Esophagus squamous epithelium (tissue), 5 donors: ENCODE results near the gene DENND4C. TPM values are rescaled to one million over a fixed set of nuclear protein-coding genes. Genes with fewer than 3 reads are reported as not detected.

ENCODE experiments used
- DNase-seq: peaks from one replicate; lab custom pipeline; 2025; lab: John Stamatoyannopoulos, UW
- H3K27ac ChIP-seq, 4 donors: fragments of 200-600 bp; sonication (generic); one replicate each; pipeline ENCODE4 v1.5.1; 2016 to 2019; ENCODE audit warnings: mild to moderate bottlenecking in 1 of 4
- H3K27me3 ChIP-seq, 4 donors: fragments of 200-600 bp; sonication (generic); 1 replicate in 3 of 4; 2 replicates in 1 of 4; pipeline versions ENCODE4 v1.5.1 to v1.6.0; 2017 to 2021; ENCODE audit warnings: antibody characterized with exemption in 1 of 4
- H3K36me3 ChIP-seq, 3 donors: fragments of 200-600 bp; sonication (generic); one replicate each; pipeline ENCODE4 v1.5.1; 2016 to 2019
- H3K4me1 ChIP-seq, 3 donors: fragments of 200-600 bp; sonication (generic); one replicate each; pipeline ENCODE4 v1.5.1; 2017 to 2019
- H3K4me3 ChIP-seq, 4 donors: fragments of 200-600 bp; sonication (generic); 1 replicate in 3 of 4; 2 replicates in 1 of 4; pipeline ENCODE4 v1.5.1; 2016 to 2019; ENCODE audit warnings: mild to moderate bottlenecking in 2 of 4, moderate library complexity in 1 of 4
- H3K9me3 ChIP-seq, 3 donors: fragments of 200-600 bp; sonication (generic); one replicate each; pipeline ENCODE4 v1.5.1; 2016 to 2019
- CTCF ChIP-seq, 6 experiments: fragments of 450-650 bp in 4 of 6; fragments of 200-600 bp in 2 of 6; sonication (generic) in 2 of 6; IDR thresholded peaks; one replicate each; pipeline ENCODE4 v1.5.1; 2016 to 2019; ENCODE audit warnings: antibody characterized with exemption in 6 of 6, mild to moderate bottlenecking in 4 of 6, moderate library complexity in 4 of 6
- POLR2A ChIP-seq, 4 donors: fragments of 450-650 bp; IDR thresholded peaks; one replicate each; pipeline ENCODE4 v1.6.1; 2017; ENCODE audit warnings: antibody characterized with exemption in 4 of 4, mild to moderate bottlenecking in 4 of 4, moderate library complexity in 3 of 4
- WGBS, 2 donors: methylation state at CpG; one replicate each; pipeline ENCODE4 v1.1.5; 2018; 5-methylcytosine and 5-hydroxymethylcytosine counted together
- intact Hi-C: fragments of 100-400 bp; cut with DNase I; formaldehyde crosslinking; loops from one replicate; pipeline ENCODE4 v1.15.0; 2022
- total RNA-seq, 4 donors: library from RNA; depleted of rRNA; stranded (reverse); fragments of >200 nt; gene quantifications; one replicate each; pipeline ENCODE4 v1.1.0, GENCODE V29; 2016
- donor health status: DM: yes; HTN: yes; CAD: no.

DENND4C gene
- total RNA-seq, 4 donors from 2014 or later, result 32.7 to 65.8 (median 50.7) TPM

GRCh38 chr9:19303216-19303615 is 72.7 kb downstream of the DENND4C start:
- Histone ChIP-seq H3K27ac (no peak overlapping the region), H3K27me3 (no peaks in the 10 kb centered on the region), H3K36me3 (peaks cover 0 to 88% (median 20%) of the 10 kb centered on the region in 3 donors), H3K4me1 (no peaks in the 10 kb centered on the region), H3K4me3 (no peak overlapping the region), H3K9me3 (no peaks in the 10 kb centered on the region)
- intact Hi-C loops, result no loop called here
- no peak for DNase-seq
- TF ChIP-seq POLR2A (IDR thresholded peaks at IDR 0.05) (no peak), CTCF (IDR thresholded peaks at IDR 0.05) (no peak)
- WGBS, 2 donors, result 95 to 100% methylated on average over 1 of the region's 1 CpG

- intact Hi-C loops, result no loop called here
- no peak overlapping the region for H3K4me3 ChIP-seq
- H3K4me1 ChIP-seq, result no peaks in the 10 kb centered on the region
- no peak for DNase-seq
- TF ChIP-seq CTCF (IDR thresholded peaks at IDR 0.05), result no peak
- no peak for TF ChIP-seq POLR2A (IDR thresholded peaks at IDR 0.05)
- H3K27ac ChIP-seq, result no peak overlapping the region
- WGBS, 2 donors, result 95 to 97% methylated on average over 5 of the region's 5 CpGs
- peaks cover 0 to 93% (median 4%) of the 10 kb centered on the region in 3 donors for H3K36me3 ChIP-seq
- H3K27me3 ChIP-seq, result no peaks in the 10 kb centered on the region
- no peaks in the 10 kb centered on the region for H3K9me3 ChIP-seq
Observed at GRCh38 chr9:19306568-19306967, 76.1 kb downstream of the DENND4C start.

- no peak for DNase-seq
- no peaks in the 10 kb centered on the region for H3K27me3 ChIP-seq
- H3K27ac ChIP-seq, result no peak overlapping the region
- TF ChIP-seq CTCF (IDR thresholded peaks at IDR 0.05), result no peak
- no peak for TF ChIP-seq POLR2A (IDR thresholded peaks at IDR 0.05)
- no peaks in the 10 kb centered on the region for H3K4me1 ChIP-seq
- intact Hi-C loops, result no loop called here
- no peaks in the 10 kb centered on the region for H3K9me3 ChIP-seq
- H3K4me3 ChIP-seq, result no peak overlapping the region
- 86 to 95% methylated on average over 1 of the region's 1 CpG for WGBS, 2 donors
- H3K36me3 ChIP-seq, result peaks cover 0 to 75% (median 0%) of the 10 kb centered on the region in 3 donors
Observed at GRCh38 chr9:19310246-19310645, 79.8 kb downstream of the DENND4C start.

- H3K4me3 ChIP-seq, result no peak overlapping the region
- intact Hi-C loops, result no loop called here
- no peaks in the 10 kb centered on the region for H3K4me1 ChIP-seq
- H3K9me3 ChIP-seq, result no peaks in the 10 kb centered on the region
- 66 to 71% methylated on average over 3 of the region's 3 CpGs for WGBS, 2 donors
- H3K27me3 ChIP-seq, result no peaks in the 10 kb centered on the region
- H3K36me3 ChIP-seq, result peaks cover 0 to 70% (median 0%) of the 10 kb centered on the region in 3 donors
- DNase-seq, result no peak
- no peak overlapping the region for H3K27ac ChIP-seq
- TF ChIP-seq POLR2A (IDR thresholded peaks at IDR 0.05), result no peak
- TF ChIP-seq CTCF (IDR thresholded peaks at IDR 0.05), result no peak
Observed at GRCh38 chr9:19313573-19313972, 83.1 kb downstream of the DENND4C start.

- Histone ChIP-seq H3K4me3 (no peak overlapping the region), H3K36me3 (peaks cover 0 to 93% (median 0%) of the 10 kb centered on the region in 3 donors), H3K9me3 (no peaks in the 10 kb centered on the region), H3K27ac (no peak overlapping the region), H3K4me1 (no peaks in the 10 kb centered on the region), H3K27me3 (no peaks in the 10 kb centered on the region)
- intact Hi-C loops, result no loop called here
- TF ChIP-seq CTCF (IDR thresholded peaks at IDR 0.05) (no peak), POLR2A (IDR thresholded peaks at IDR 0.05) (no peak)
- no peak for DNase-seq
- 38 to 62% methylated on average over 1 of the region's 1 CpG for WGBS, 2 donors
Observed at GRCh38 chr9:19320495-19320894, 90.0 kb downstream of the DENND4C start.
